Loucy (cell line): ENCODE measurements around the gene CSAD.

Experiments used
- H2AFZ ChIP-seq: fragments of 200-600 bp; sonication (generic); 2 replicates; pipeline ENCODE4 v1.6.0; 2016; ENCODE audit warnings: antibody characterized with exemption, mild to moderate bottlenecking, low read length, moderate library complexity
- H3F3A ChIP-seq: fragments of 200-600 bp; 2 replicates; pipeline ENCODE4 v1.6.0; 2016; ENCODE audit warnings: antibody characterized with exemption, low read depth, mild to moderate bottlenecking
- H3K27me3 ChIP-seq: fragments of 200-600 bp; sonication (generic); 2 replicates; pipeline ENCODE4 v1.6.1; 2014; ENCODE audit warnings: low read length, mild to moderate bottlenecking; ENCODE audit not compliant: insufficient read depth, poor library complexity, severe bottlenecking
- H3K36me3 ChIP-seq: fragments of 200-600 bp; sonication (generic); 2 replicates; pipeline ENCODE4 v1.6.1; 2016; ENCODE audit warnings: low read length; ENCODE audit not compliant: insufficient read depth
- H3K4me1 ChIP-seq: fragments of 200-600 bp; sonication (generic); 2 replicates; pipeline ENCODE4 v1.5.1; 2014; ENCODE audit warnings: low read length, mild to moderate bottlenecking; ENCODE audit not compliant: insufficient read depth, poor library complexity, severe bottlenecking
- H3K4me2 ChIP-seq: fragments of 200-600 bp; sonication (generic); 2 replicates; pipeline ENCODE4 v1.6.0; 2014; ENCODE audit warnings: antibody characterized with exemption, low read length, low read depth, mild to moderate bottlenecking; ENCODE audit not compliant: poor library complexity, severe bottlenecking
- H3K4me3 ChIP-seq: fragments of 200-600 bp; sonication (generic); 2 replicates; pipeline ENCODE4 v1.5.1; 2014; ENCODE audit warnings: low read length, mild to moderate bottlenecking, mixed read lengths; ENCODE audit not compliant: poor library complexity, severe bottlenecking
- H3K79me2 ChIP-seq: fragments of 200-600 bp; sonication (generic); 2 replicates; pipeline ENCODE4 v1.6.1; 2014; ENCODE audit warnings: low read length; ENCODE audit not compliant: insufficient read depth
- H3K9ac ChIP-seq: fragments of 200-600 bp; sonication (generic); 2 replicates; pipeline ENCODE4 v1.6.0; 2014; ENCODE audit warnings: mild to moderate bottlenecking, low read depth, low read length, moderate library complexity; ENCODE audit not compliant: poor library complexity, severe bottlenecking
- H3K9me2 ChIP-seq: fragments of 200-600 bp; sonication (generic); replicated peaks from 2 replicates; pipeline ENCODE4 v1.6.1; 2016; ENCODE audit warnings: low read depth, low read length, mixed read lengths
- H3K9me3 ChIP-seq: fragments of 200-600 bp; sonication (generic); 2 replicates; pipeline ENCODE4 v1.6.1; 2014; ENCODE audit warnings: mild to moderate bottlenecking, antibody characterized with exemption, low read length, low read depth; ENCODE audit not compliant: insufficient read depth
- H4K20me1 ChIP-seq: fragments of 200-600 bp; sonication (generic); 2 replicates; pipeline ENCODE4 v1.6.0; 2014; ENCODE audit warnings: antibody characterized with exemption, low read length, mild to moderate bottlenecking; ENCODE audit not compliant: insufficient read depth, poor library complexity, severe bottlenecking
- CTCF ChIP-seq: fragments of 200-600 bp; sonication (generic); conservative IDR thresholded peaks from 2 replicates; pipeline ENCODE4 v1.5.1; 2014; ENCODE audit warnings: mild to moderate bottlenecking, antibody characterized with exemption, low read length
- EZH2phosphoT487 ChIP-seq: fragments of 200-600 bp; IDR thresholded peaks from 2 replicates; pipeline ENCODE4 v1.6.1; 2018; ENCODE audit warnings: antibody characterized with exemption, mild to moderate bottlenecking, moderate library complexity, borderline replicate concordance

The CSAD gene

DNA sequence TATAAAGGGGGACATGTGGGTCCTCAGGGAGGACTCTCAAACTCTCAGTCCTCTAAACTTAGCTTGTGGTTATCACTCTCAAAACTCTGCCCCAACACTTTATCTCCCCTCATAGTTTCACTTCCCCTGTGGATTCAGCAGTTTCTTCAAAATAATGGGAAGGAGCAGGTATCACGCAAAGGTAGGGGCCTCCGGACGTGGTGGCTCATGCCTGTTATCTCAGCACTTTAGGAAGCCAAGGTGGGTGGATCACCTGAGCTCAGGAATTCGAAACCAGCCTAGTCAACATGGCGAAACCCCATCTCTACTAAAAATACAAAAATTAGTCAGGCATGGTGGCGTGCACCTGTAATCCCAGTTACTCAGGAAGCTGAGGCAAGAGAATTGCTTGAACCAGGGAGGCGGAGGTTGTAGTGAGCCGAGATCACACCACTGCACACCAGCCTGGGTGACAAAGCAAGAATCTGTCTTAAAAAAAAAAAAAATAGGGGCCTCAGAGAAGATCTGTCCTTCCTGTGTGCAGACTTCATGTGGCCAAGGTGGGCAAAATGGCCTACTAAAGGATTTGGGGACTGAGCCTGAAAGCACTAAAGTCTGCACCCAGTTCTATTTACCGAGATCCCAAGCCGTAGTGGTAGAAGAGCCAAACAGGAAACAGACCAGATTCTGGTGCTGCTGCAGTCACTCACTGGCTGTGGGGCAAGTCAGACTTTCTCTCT lies 19.9 kb upstream of the CSAD start:
- Histone ChIP-seq H3K4me2 (no peak overlapping the region), H3K79me2 (no peaks in the 10 kb centered on the region), H3K9me2 (no peaks in the 10 kb centered on the region), H4K20me1 (no peaks in the 10 kb centered on the region), H2AFZ (peak overlapping the region; percentile 72; the same call in 1 of the 2 replicates), H3K9me3 (no peaks in the 10 kb centered on the region), H3K36me3 (no peaks in the 10 kb centered on the region), H3K9ac (peak overlapping the region; percentile 31), H3K27me3 (no peaks in the 10 kb centered on the region), H3K4me3 (no peak overlapping the region), H3K4me1 (peaks cover 35% of the 10 kb centered on the region), H3F3A (0 out of 2 replicates have a peak, but pooled peaks cover 3% of the 10 kb centered on the region)
- no peak for TF ChIP-seq CTCF
- no peak for TF ChIP-seq EZH2phosphoT487

DNA sequence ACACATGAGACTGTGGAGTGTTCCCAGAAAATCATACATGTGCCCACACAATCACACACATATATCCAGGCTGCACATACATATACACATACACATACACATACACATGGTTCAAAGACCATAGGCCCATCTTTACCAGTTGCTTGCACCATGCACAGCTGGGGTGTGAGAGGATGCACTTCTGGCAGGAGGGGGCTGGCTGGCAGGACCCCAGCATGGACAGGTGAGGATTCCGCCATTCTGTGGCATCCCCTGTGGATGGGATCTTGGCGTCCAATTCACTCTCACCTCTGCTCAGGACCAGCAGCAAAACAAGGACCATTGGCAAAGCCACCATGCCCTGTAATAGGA lies 19.4 kb upstream of the CSAD start:
- Histone ChIP-seq H3K9me3 (no peaks in the 10 kb centered on the region), H3K27me3 (no peaks in the 10 kb centered on the region), H3F3A (0 out of 2 replicates have a peak, but pooled peaks cover 3% of the 10 kb centered on the region), H3K4me3 (no peak overlapping the region), H3K9me2 (no peaks in the 10 kb centered on the region), H3K79me2 (no peaks in the 10 kb centered on the region), H3K4me2 (no peak overlapping the region), H3K4me1 (peaks cover 35% of the 10 kb centered on the region), H4K20me1 (no peaks in the 10 kb centered on the region), H3K9ac (no peak overlapping the region), H3K36me3 (no peaks in the 10 kb centered on the region), H2AFZ (no peak overlapping the region)
- TF ChIP-seq CTCF (no peak), EZH2phosphoT487 (no peak)

DNA sequence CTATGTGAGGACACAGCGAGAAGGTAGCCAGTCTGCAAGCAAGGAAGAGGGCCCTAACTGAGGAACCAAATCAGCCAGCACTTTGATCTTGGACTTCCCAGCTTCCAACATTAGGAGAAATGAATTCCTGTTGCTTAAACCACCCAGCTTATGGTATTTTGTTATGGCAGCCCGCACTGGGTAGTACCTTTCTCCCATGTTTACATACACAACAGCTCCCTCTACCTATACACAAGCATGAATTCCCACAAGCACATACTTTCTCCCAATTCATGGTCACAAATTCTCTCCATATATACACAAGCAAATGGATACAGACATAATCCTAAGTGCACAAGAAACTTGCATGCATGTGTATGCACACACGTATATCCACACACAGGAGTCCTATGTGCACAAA lies 19.0 kb upstream of the CSAD start:
- Histone ChIP-seq H3K79me2 (no peaks in the 10 kb centered on the region), H3K4me1 (peaks cover 35% of the 10 kb centered on the region), H3K9me2 (no peaks in the 10 kb centered on the region), H3K4me2 (no peak overlapping the region), H3K36me3 (no peaks in the 10 kb centered on the region), H3K9me3 (no peaks in the 10 kb centered on the region), H3F3A (0 out of 2 replicates have a peak, but pooled peaks cover 3% of the 10 kb centered on the region), H3K4me3 (no peak overlapping the region), H3K27me3 (no peaks in the 10 kb centered on the region), H2AFZ (no peak overlapping the region), H3K9ac (no peak overlapping the region), H4K20me1 (no peaks in the 10 kb centered on the region)
- TF ChIP-seq CTCF (no peak), EZH2phosphoT487 (no peak)
